Esophagus squamous epithelium (tissue), 4 donors: ENCODE data around the gene FAM174C.

Experiments
- CTCF ChIP-seq, 6 experiments: fragments of 450-650 bp in 4 of 6; fragments of 200-600 bp in 2 of 6; sonication (generic) in 2 of 6; IDR thresholded peaks; one replicate each; pipeline ENCODE4 v1.5.1; 2016 to 2019; ENCODE audit warnings: antibody characterized with exemption in 6 of 6, mild to moderate bottlenecking in 4 of 6, moderate library complexity in 4 of 6
- POLR2A ChIP-seq, 4 donors: fragments of 450-650 bp; IDR thresholded peaks; one replicate each; pipeline ENCODE4 v1.6.1; 2017; ENCODE audit warnings: antibody characterized with exemption in 4 of 4, mild to moderate bottlenecking in 4 of 4, moderate library complexity in 3 of 4

- TF ChIP-seq CTCF (IDR thresholded peaks at IDR 0.05), result no peak
- TF ChIP-seq POLR2A (IDR thresholded peaks at IDR 0.05), result peak in 1 of 4 donors; percentile 8
Observed at GRCh38 chr19:1259876-1260748, 15.2 kb upstream of the FAM174C start.
